ENCODE results near the gene CCL2.

GRCh38 chr17:34254651-34255380 is at the start of gene CCL2:
- TF ChIP-seq CTCF (conservative IDR thresholded peaks at IDR 0.05; ENCODE audit: low read length) (no peak), EZH2phosphoT487 (IDR thresholded peaks at IDR 0.05; ENCODE audit: borderline replicate concordance) (no peak)
